ENCODE measurements around the gene PITX2. TPM values are rescaled to one million over a fixed set of nuclear protein-coding genes. Genes with fewer than 3 reads are reported as not detected.

Gene PITX2
- total and polyA plus RNA-seq, 2 of the 13 experiments (the other 11 are each of a cell fraction or from before 2014, with no cell fraction given): not detected

GRCh38 chr4:110614976-110615352, 7.9 kb downstream of the PITX2 start (continued):
- no peak for TF ChIP-seq ZBTB49 (CRISPR knock-in tag; IDR thresholded peaks at IDR 0.05; ENCODE audit: borderline replicate concordance)
- no peak for TF ChIP-seq SIN3B (IDR thresholded peaks at IDR 0.05; ENCODE audit: low read length)
- no peak for TF ChIP-seq ZNF563 (CRISPR knock-in tag; IDR thresholded peaks at IDR 0.05)
- TF ChIP-seq ZUFSP (CRISPR knock-in tag; IDR thresholded peaks at IDR 0.05; ENCODE audit: borderline replicate concordance): no peak
- TF ChIP-seq IKZF4 (CRISPR knock-in tag; IDR thresholded peaks at IDR 0.05; ENCODE audit: borderline replicate concordance, low read depth, not compliant biosample characterization): no peak

- Histone ChIP-seq H4K20me1 (ENCODE audit: insufficient read depth, low read length) (no peaks in the 10 kb centered on the region), H3K27ac (ENCODE audit: extremely low read length, insufficient read depth, low read length) (no peak overlapping the region), H3K4me3 (replicated peaks in 1 of 3; ENCODE audit: insufficient read depth in 1 of 3, low read depth in 2 of 3, low read length in 3 of 3) (no peak overlapping the region), H3K9ac (ENCODE audit: insufficient read depth, low read depth, low read length) (no peak overlapping the region), H3K27me3 (ENCODE audit: control insufficient read depth in 1 of 2, insufficient read depth in 2 of 2, low read length in 2 of 2) (peaks cover 3 to 74% of the 10 kb centered on the region in 2 experiments), H3K9me3 (ENCODE audit: low read length) (no peaks in the 10 kb centered on the region), H3K36me3 (replicated peaks in 1 of 2; ENCODE audit: control insufficient read depth in 1 of 2, insufficient read depth in 2 of 2, low read length in 2 of 2) (no peaks in the 10 kb centered on the region), H2AFZ (ENCODE audit: low read length) (no peak overlapping the region), H3K4me2 (ENCODE audit: low read depth, low read length) (no peak overlapping the region), H3K4me1 (ENCODE audit: insufficient read depth, low read length) (0 out of 2 replicates have a peak, but pooled peaks cover 12% of the 10 kb centered on the region), H3K79me2 (ENCODE audit: insufficient read depth, low read length) (no peaks in the 10 kb centered on the region)
- 49% methylated on average over 17 of the region's 27 CpGs for WGBS (ENCODE audit: low lambda C conversion rate)
- ChIA-PET CTCF (ENCODE audit: low intra/inter-chr PET ratio, low total read pairs) (no interaction called here), POLR2A (no interaction called here)
- intact Hi-C loops (cut with micrococcal nuclease; ENCODE audit: unreplicated experiment): no loop called here
- FAIRE-seq (no peak), DNase-seq (ENCODE audit: low spot score) (no peak), ATAC-seq (no peak)
- no TSS peak for BruUV-seq (replicated peaks)
- in situ Hi-C loops (cut with HindIII; ENCODE audit: extremely low pct_ligation_motif_present, low pct_unique_long_range_greater_than_20kb): no loop called here
- TF ChIP-seq DNMT1 (CRISPR knock-in tag; IDR thresholded peaks at IDR 0.05) (no peak), TOPORS (CRISPR knock-in tag; IDR thresholded peaks at IDR 0.05) (no peak), PRPF4 (IDR thresholded peaks at IDR 0.05; ENCODE audit: low read depth, low read length, poor library complexity, severe bottlenecking) (no peak), FOSL2 (CRISPR knock-in tag; IDR thresholded peaks at IDR 0.05) (no peak), TBL1XR1 (IDR thresholded peaks at IDR 0.05; ENCODE audit: borderline replicate concordance, low read length, partially characterized antibody) (no peak), PITX1 (CRISPR knock-in tag; IDR thresholded peaks at IDR 0.05) (no peak), ADNP (CRISPR knock-in tag; IDR thresholded peaks at IDR 0.05) (no peak), DPF2 (CRISPR knock-in tag; IDR thresholded peaks at IDR 0.05; ENCODE audit: borderline replicate concordance, low read depth) (no peak), SETDB1 (CRISPR knock-in tag; IDR thresholded peaks at IDR 0.05; ENCODE audit: borderline replicate concordance) (no peak), HMG20A (CRISPR knock-in tag; IDR thresholded peaks at IDR 0.05; ENCODE audit: borderline replicate concordance) (no peak), SOX5 (CRISPR knock-in tag; IDR thresholded peaks at IDR 0.05; ENCODE audit: borderline replicate concordance) (no peak), HOXD1 (CRISPR knock-in tag; IDR thresholded peaks at IDR 0.05) (no peak), THYN1 (CRISPR knock-in tag; IDR thresholded peaks at IDR 0.05; ENCODE audit: borderline replicate concordance, low read depth) (no peak), CEBPB (IDR thresholded peaks at IDR 0.05; ENCODE audit: borderline replicate concordance, low read depth, low read length) (no peak), MTF1 (CRISPR knock-in tag; IDR thresholded peaks at IDR 0.05) (no peak), ZNF670 (CRISPR knock-in tag; IDR thresholded peaks at IDR 0.05; ENCODE audit: borderline replicate concordance) (no peak)
These were observed 8.5 kb downstream of the PITX2 start for GRCh38 chr4:110614173-110614963.
